Endothelial cell of umbilical vein (primary cell): ENCODE measurements around the gene RBM17. TPM values are rescaled to one million over a fixed set of nuclear protein-coding genes. Genes with fewer than 3 reads are reported as not detected.

Source experiments
- BruUV-seq: library from RNA; stranded (reverse); fragments of 400-500 nt; replicated peaks from 2 replicates; lab custom pipeline; 2021; lab: Mats Ljungman, UMichigan
- CTCF ChIA-PET: fragments of 300-600, 350-600 bp; sonication (Branson Sonifier 250); formaldehyde crosslinking; loops from one replicate; lab custom pipeline; 2021; ENCODE audit warnings: antibody characterized with exemption, inconsistent platforms; lab: Charles Lee
- POLR2A ChIA-PET: fragments of 300-600, 350-600 bp; sonication (Branson Sonifier 250); formaldehyde crosslinking; loops from one replicate; lab custom pipeline; 2021; ENCODE audit warnings: antibody characterized with exemption, inconsistent platforms; lab: Charles Lee
- DNase-seq: peaks from one replicate; pipeline ENCODE4 v3.0.0-alpha.2; 2011; ENCODE audit warnings: low read depth, low spot score
- FAIRE-seq: peaks from 2 replicates; lab custom pipeline; 2011; peaks lifted over from hg19 to GRCh38; lab: Jason Lieb, UNC
- H2AFZ ChIP-seq: 2 replicates; pipeline ENCODE4 v1.6.0; 2012; ENCODE audit warnings: low read depth, low read length, control low read depth, inconsistent platforms
- H3K27ac ChIP-seq: 2 replicates; pipeline ENCODE4 v1.5.1; 2011; ENCODE audit warnings: low read depth, mild to moderate bottlenecking, control low read depth, low read length, moderate library complexity; ENCODE audit not compliant: insufficient read depth
- H3K27me3 ChIP-seq, 2 experiments: 2 replicates each; pipeline versions ENCODE4 v1.6.0 to v1.6.1; 2011; ENCODE audit warnings: low read length in 2 of 2, mixed read lengths in 1 of 2; ENCODE audit not compliant: control insufficient read depth in 2 of 2, insufficient read depth in 2 of 2
- H3K36me3 ChIP-seq, 2 experiments: 2 replicates in 1 of 2; 3 replicates in 1 of 2; pipeline ENCODE4 v1.5.1; 2011; ENCODE audit warnings: low read length in 2 of 2, mild to moderate bottlenecking in 1 of 2, moderate library complexity in 1 of 2; ENCODE audit not compliant: control insufficient read depth in 2 of 2, insufficient read depth in 2 of 2; ENCODE audit errors: extremely low read depth in 1 of 2
- H3K4me1 ChIP-seq: 3 replicates; pipeline ENCODE4 v1.5.1; 2011; ENCODE audit warnings: mild to moderate bottlenecking, low read length; ENCODE audit not compliant: control insufficient read depth, insufficient read depth; ENCODE audit errors: extremely low read depth
- H3K4me2 ChIP-seq: 2 replicates; pipeline ENCODE4 v1.6.1; 2011; ENCODE audit warnings: low read length, control low read depth, mixed read lengths; ENCODE audit not compliant: insufficient read depth
- H3K4me3 ChIP-seq, 3 experiments: fragments of 200-600 bp in 1 of 3; sonication (generic), shearing (Covaris generic) in 1 of 3; replicated peaks in 1 of 3; 2 replicates each; pipeline ENCODE4 v1.5.1; 2011 to 2016; ENCODE audit warnings: control low read depth in 3 of 3, low read length in 3 of 3, mild to moderate bottlenecking in 2 of 3, inconsistent platforms in 1 of 3, low read depth in 1 of 3, moderate library complexity in 1 of 3; ENCODE audit not compliant: insufficient read depth in 1 of 3
- H3K79me2 ChIP-seq: 2 replicates; pipeline ENCODE4 v1.6.0; 2012; ENCODE audit warnings: low read length, inconsistent platforms; ENCODE audit not compliant: control insufficient read depth, insufficient read depth
- H3K9ac ChIP-seq: replicated peaks from 2 replicates; pipeline ENCODE3; 2011; ENCODE audit warnings: low read length, control low read depth; ENCODE audit not compliant: insufficient read depth; ENCODE audit errors: extremely low read depth
- H3K9me1 ChIP-seq: replicated peaks from 3 replicates; pipeline ENCODE4 v1.6.0; 2011; ENCODE audit warnings: mild to moderate bottlenecking, low read length; ENCODE audit not compliant: control insufficient read depth, insufficient read depth; ENCODE audit errors: extremely low read depth
- H3K9me3 ChIP-seq: replicated peaks from 2 replicates; pipeline ENCODE4 v1.5.1; 2012; ENCODE audit warnings: low read length, inconsistent platforms; ENCODE audit not compliant: control insufficient read depth, insufficient read depth
- H4K20me1 ChIP-seq: replicated peaks from 2 replicates; pipeline ENCODE3; 2011; ENCODE audit warnings: mild to moderate bottlenecking, low read length; ENCODE audit not compliant: control insufficient read depth, insufficient read depth; ENCODE audit errors: extremely low read depth
- EZH2 ChIP-seq: IDR thresholded peaks from 2 replicates; pipeline ENCODE4 v1.6.1; 2012; ENCODE audit warnings: borderline replicate concordance, low read depth, mild to moderate bottlenecking, moderate library complexity, low read length, inconsistent platforms; ENCODE audit not compliant: severe bottlenecking
- FOS ChIP-seq: IDR thresholded peaks from 2 replicates; pipeline ENCODE4 v1.6.1; 2011; ENCODE audit warnings: mild to moderate bottlenecking, low read length, moderate library complexity, borderline replicate concordance; ENCODE audit not compliant: insufficient read depth
- GATA2 ChIP-seq: IDR thresholded peaks from 2 replicates; pipeline ENCODE4 v1.7.0; 2011; ENCODE audit warnings: low read depth, mild to moderate bottlenecking, moderate library complexity, mixed read lengths, low read length; ENCODE audit not compliant: insufficient read length, insufficient read depth
- JUN ChIP-seq: IDR thresholded peaks from 2 replicates; pipeline ENCODE4 v1.6.1; 2011; ENCODE audit warnings: borderline replicate concordance, low read depth; ENCODE audit not compliant: insufficient read length, insufficient read depth
- MYC ChIP-seq: IDR thresholded peaks from one replicate; pipeline ENCODE4 v1.6.1; 2011; ENCODE audit warnings: mild to moderate bottlenecking, low read depth, low read length
- POLR2A ChIP-seq: IDR thresholded peaks from 2 replicates; pipeline ENCODE4 v1.6.1; 2012; ENCODE audit warnings: low read depth, mild to moderate bottlenecking, control low read depth, low read length
- POLR2AphosphoS5 ChIP-seq: IDR thresholded peaks from 2 replicates; pipeline ENCODE4 v1.6.1; 2012; ENCODE audit warnings: low read depth, mild to moderate bottlenecking, control low read depth, low read length, moderate library complexity; ENCODE audit not compliant: insufficient read depth
- dilution Hi-C: fragments of 300-500 bp; cut with MboI; formaldehyde crosslinking; loops from one replicate; pipeline ENCODE4 v1.15.0; 2019; ENCODE audit warnings: low sequenced_read_pairs; ENCODE audit not compliant: extremely low pct_ligation_motif_present
- intact Hi-C: fragments of 100-400 bp; cut with micrococcal nuclease; formaldehyde crosslinking; loops from one replicate; pipeline ENCODE4 v1.10.0; 2022
- polyA plus RNA-seq, 4 experiments: library from polyadenylated mRNA; depleted of rRNA in 3 of 4; stranded (reverse) in 3 of 4; unstranded in 1 of 4; fragments of >200 nt; gene quantifications; 2 replicates each; pipeline versions ENCODE4 v1.2.1 to v1.2.3, GENCODE V29; 2011 to 2012; ENCODE audit warnings: missing spikeins in 1 of 4
- total RNA-seq: library from RNA; stranded (reverse); gene quantifications from 2 replicates; pipeline ENCODE4 v1.2.3, GENCODE V29; 2021

Gene RBM17
- total and polyA plus RNA-seq, 2 donors (not counting 3 experiments of a cell fraction or from before 2014, with no cell fraction given) = 23.1 to 148 TPM

GRCh38 chr10:6128591-6129251 lies 39.9 kb downstream of the RBM17 start:
- no peak overlapping the region for H3K27ac ChIP-seq
- no peak overlapping the region for H2AFZ ChIP-seq
- FAIRE-seq = peak; percentile 67
- no TSS peak for BruUV-seq
- peaks cover 0 to 2% of the 10 kb centered on the region in 2 experiments for H3K27me3 ChIP-seq
- H3K9me3 ChIP-seq = no peaks in the 10 kb centered on the region
- DNase-seq = peak; percentile 29
- H3K4me2 ChIP-seq = no peak overlapping the region
- no peaks in the 10 kb centered on the region for H3K9me1 ChIP-seq
- no peak overlapping the region for H3K4me3 ChIP-seq
- H3K4me1 ChIP-seq = peaks cover 3% of the 10 kb centered on the region
- dilution Hi-C loops = no loop called here
- no peaks in the 10 kb centered on the region for H4K20me1 ChIP-seq
- CTCF ChIA-PET = interaction anchor here (0.9 to 3.1 kb wide), 4 partner anchors 22 to 273 kb away, joined by 3 to 16 read pairs (median 3); partner anchors contain the start of gene PFKFB3
- no peak for TF ChIP-seq MYC
- TF ChIP-seq POLR2A = no peak
- no peak for TF ChIP-seq GATA2
- no peak for TF ChIP-seq POLR2AphosphoS5
- TF ChIP-seq JUN = no peak
- no peak for TF ChIP-seq EZH2
- TF ChIP-seq FOS = no peak
- no peaks in the 10 kb centered on the region for H3K79me2 ChIP-seq
- POLR2A ChIA-PET = no interaction called here
- H3K36me3 ChIP-seq = no peaks in the 10 kb centered on the region
- intact Hi-C loops = no loop called here
- H3K9ac ChIP-seq = no peak overlapping the region
